ENCODE results near the gene SLC25A13.

GRCh38 chr7:96308950-96309263, 13.0 kb downstream of the SLC25A13 start:
- TF ChIP-seq, protein P1, sequence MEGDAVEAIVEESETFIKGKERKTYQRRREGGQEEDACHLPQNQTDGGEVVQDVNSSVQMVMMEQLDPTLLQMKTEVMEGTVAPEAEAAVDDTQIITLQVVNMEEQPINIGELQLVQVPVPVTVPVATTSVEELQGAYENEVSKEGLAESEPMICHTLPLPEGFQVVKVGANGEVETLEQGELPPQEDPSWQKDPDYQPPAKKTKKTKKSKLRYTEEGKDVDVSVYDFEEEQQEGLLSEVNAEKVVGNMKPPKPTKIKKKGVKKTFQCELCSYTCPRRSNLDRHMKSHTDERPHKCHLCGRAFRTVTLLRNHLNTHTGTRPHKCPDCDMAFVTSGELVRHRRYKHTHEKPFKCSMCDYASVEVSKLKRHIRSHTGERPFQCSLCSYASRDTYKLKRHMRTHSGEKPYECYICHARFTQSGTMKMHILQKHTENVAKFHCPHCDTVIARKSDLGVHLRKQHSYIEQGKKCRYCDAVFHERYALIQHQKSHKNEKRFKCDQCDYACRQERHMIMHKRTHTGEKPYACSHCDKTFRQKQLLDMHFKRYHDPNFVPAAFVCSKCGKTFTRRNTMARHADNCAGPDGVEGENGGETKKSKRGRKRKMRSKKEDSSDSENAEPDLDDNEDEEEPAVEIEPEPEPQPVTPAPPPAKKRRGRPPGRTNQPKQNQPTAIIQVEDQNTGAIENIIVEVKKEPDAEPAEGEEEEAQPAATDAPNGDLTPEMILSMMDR (IDR thresholded peaks at IDR 0.05): no peak
- TF ChIP-seq POLR2A (IDR thresholded peaks at IDR 0.05): no peak

All from testis (tissue), 2 donors.